DOHH2 (cell line): ENCODE results near the gene FBXO45.
A peak's percentile ranks its signal among the peaks of the same experiment; 100 is the strongest.

Experiments
- CTCF ChIP-seq: fragments of 200-600 bp; sonication (generic); IDR thresholded peaks from one replicate; pipeline ENCODE4 v1.5.1; 2014; ENCODE audit warnings: antibody characterized with exemption, mild to moderate bottlenecking, low read depth, low read length; ENCODE audit not compliant: poor library complexity, severe bottlenecking
- EZH2phosphoT487 ChIP-seq: fragments of 200-600 bp; sonication (generic); IDR thresholded peaks from 2 replicates; pipeline ENCODE4 v1.6.1; 2017; ENCODE audit warnings: borderline replicate concordance, mild to moderate bottlenecking, antibody characterized with exemption, low read length, moderate library complexity, mixed read lengths

- TF ChIP-seq CTCF = peak; percentile 4
- TF ChIP-seq EZH2phosphoT487 = no peak
These were observed at the start of gene FBXO45, which contains the start of gene WDR53 for GRCh38 chr3:196568246-196569002.
